OCI-LY7 (cell line): ENCODE data around the gene DRAM1. TPM values are rescaled to one million over a fixed set of nuclear protein-coding genes. Genes with fewer than 3 reads are reported as not detected.

Source experiments
- BruUV-seq: library from RNA; stranded (reverse); fragments of 400-500 nt; replicated peaks from 2 replicates; lab custom pipeline; 2021; lab: Mats Ljungman, UMichigan
- CTCF ChIA-PET: fragments of 300-600 bp; sonication (Branson Sonifier 250); formaldehyde crosslinking; loops from one replicate; lab custom pipeline; 2022; ENCODE audit warnings: antibody characterized with exemption; ENCODE audit not compliant: unreplicated experiment; lab: Charles Lee
- POLR2A ChIA-PET: fragments of 300-600 bp; sonication (Branson Sonifier 250); formaldehyde crosslinking; loops from one replicate; lab custom pipeline; 2022; ENCODE audit warnings: antibody characterized with exemption; lab: Charles Lee
- DNase-seq: peaks from one replicate; pipeline ENCODE4 v3.0.0-alpha.2; 2015; ENCODE audit warnings: low spot score
- H2AFZ ChIP-seq: fragments of 200-600 bp; sonication (generic), shearing (Covaris generic); 2 replicates; pipeline ENCODE4 v1.6.1; 2014; ENCODE audit warnings: mild to moderate bottlenecking, antibody characterized with exemption, low read length, moderate library complexity
- H3K27ac ChIP-seq: fragments of 200-600 bp; sonication (generic); 2 replicates; pipeline ENCODE4 v1.5.1; 2014; ENCODE audit warnings: mixed run types, low read depth, mild to moderate bottlenecking, moderate library complexity, low read length, inconsistent platforms; ENCODE audit not compliant: poor library complexity, severe bottlenecking
- H3K36me3 ChIP-seq: fragments of 200-600 bp; sonication (generic); 2 replicates; pipeline ENCODE4 v1.6.1; 2014; ENCODE audit warnings: mild to moderate bottlenecking, antibody characterized with exemption, low read length, moderate library complexity, mixed read lengths; ENCODE audit not compliant: insufficient read depth
- H3K4me1 ChIP-seq: fragments of 200-600 bp; sonication (generic); 2 replicates; pipeline ENCODE4 v1.5.1; 2014; ENCODE audit warnings: mild to moderate bottlenecking, low read length; ENCODE audit not compliant: insufficient read depth, poor library complexity, severe bottlenecking
- H3K4me2 ChIP-seq: fragments of 200-600 bp; sonication (generic); 2 replicates; pipeline ENCODE4 v1.6.1; 2014; ENCODE audit warnings: mild to moderate bottlenecking, low read length
- H3K4me3 ChIP-seq: fragments of 200-600 bp; sonication (generic); 2 replicates; pipeline ENCODE4 v1.5.1; 2014; ENCODE audit warnings: mild to moderate bottlenecking, low read depth, low read length; ENCODE audit not compliant: poor library complexity, severe bottlenecking
- H3K79me2 ChIP-seq: fragments of 200-600 bp; sonication (generic); 2 replicates; pipeline ENCODE4 v1.6.1; 2016; ENCODE audit warnings: low read depth, mild to moderate bottlenecking, low read length, moderate library complexity, mixed read lengths; ENCODE audit not compliant: insufficient read depth
- H3K9me2 ChIP-seq: fragments of 200-600 bp; sonication (generic); 2 replicates; pipeline ENCODE4 v1.6.1; 2016; ENCODE audit warnings: mild to moderate bottlenecking, low read length, mixed read lengths; ENCODE audit not compliant: insufficient read depth
- H3K9me3 ChIP-seq: fragments of 200-600 bp; sonication (generic); 2 replicates; pipeline ENCODE4 v1.6.1; 2014; ENCODE audit warnings: mild to moderate bottlenecking, mixed run types, low read length, mixed read lengths
- H4K20me1 ChIP-seq: fragments of 200-600 bp; sonication (generic); 2 replicates; pipeline ENCODE4 v1.6.1; 2014; ENCODE audit warnings: mild to moderate bottlenecking, antibody characterized with exemption, low read length, moderate library complexity, mixed read lengths; ENCODE audit not compliant: insufficient read depth
- CTCF ChIP-seq: fragments of 200-600 bp; sonication (generic); conservative IDR thresholded peaks from 2 replicates; pipeline ENCODE4 v1.5.1; 2014; ENCODE audit warnings: mild to moderate bottlenecking, antibody characterized with exemption, low read length, moderate library complexity, mixed read lengths
- EZH2phosphoT487 ChIP-seq: fragments of 200-600 bp; sonication (generic); IDR thresholded peaks from 2 replicates; pipeline ENCODE4 v1.6.1; 2018; ENCODE audit warnings: low read depth, borderline replicate concordance, mild to moderate bottlenecking, mixed run types, antibody characterized with exemption, low read length, moderate library complexity, mixed read lengths
- intact Hi-C: fragments of 100-400 bp; cut with micrococcal nuclease; formaldehyde crosslinking; loops from one replicate; pipeline ENCODE4 v1.10.0; 2022; ENCODE audit not compliant: unreplicated experiment
- total RNA-seq, 2 experiments: library from RNA; depleted of rRNA in 1 of 2; stranded (reverse); fragments of >200 nt in 1 of 2; shearing (Covaris generic) in 1 of 2; gene quantifications; 2 replicates each; pipeline ENCODE4 v1.2.3, GENCODE V29; 2014 to 2022

Gene DRAM1
- total RNA-seq, 2 experiments from 2014 or later: not detected

GRCh38 chr12:101885912-101886561, 8.7 kb downstream of the DRAM1 start:
- BruUV-seq: no TSS peak
- H3K27ac ChIP-seq: no peak overlapping the region
- H3K4me3 ChIP-seq: no peak overlapping the region
- TF ChIP-seq CTCF (no peak), EZH2phosphoT487 (no peak)
- no peak overlapping the region for H2AFZ ChIP-seq
- H3K4me1 ChIP-seq: no peaks in the 10 kb centered on the region
- H3K9me2 ChIP-seq: no peaks in the 10 kb centered on the region
- ChIA-PET CTCF (no interaction called here), POLR2A (interaction anchor here (0.6 to 0.7 kb wide), 3 partner anchors 9 to 1606 kb away, joined by 3 to 5 read pairs (median 4); no protein-coding TSS in a partner anchor)
- intact Hi-C loops: no loop called here
- H3K79me2 ChIP-seq: no peaks in the 10 kb centered on the region
- H3K9me3 ChIP-seq: no peaks in the 10 kb centered on the region
- DNase-seq: no peak
- no peaks in the 10 kb centered on the region for H4K20me1 ChIP-seq
- no peak overlapping the region for H3K4me2 ChIP-seq
- H3K36me3 ChIP-seq: no peaks in the 10 kb centered on the region

GRCh38 chr12:101889211-101889752, 11.9 kb downstream of the DRAM1 start:
- H4K20me1 ChIP-seq: no peaks in the 10 kb centered on the region
- peak overlapping the region; percentile 10; the same call in 1 of the 2 replicates for H2AFZ ChIP-seq
- H3K27ac ChIP-seq: no peak overlapping the region
- no peaks in the 10 kb centered on the region for H3K79me2 ChIP-seq
- DNase-seq: no peak
- H3K36me3 ChIP-seq: no peaks in the 10 kb centered on the region
- intact Hi-C loops: no loop called here
- CTCF ChIA-PET: no interaction called here
- peaks cover 8% of the 10 kb centered on the region for H3K4me1 ChIP-seq
- TF ChIP-seq EZH2phosphoT487 (no peak), CTCF (no peak)
- H3K4me3 ChIP-seq: no peak overlapping the region
- no TSS peak for BruUV-seq
- H3K4me2 ChIP-seq: peak overlapping the region; percentile 22; the same call in 1 of the 2 replicates
- H3K9me3 ChIP-seq: no peaks in the 10 kb centered on the region
- H3K9me2 ChIP-seq: no peaks in the 10 kb centered on the region
- POLR2A ChIA-PET: interaction anchor here (1.0 kb wide), 1 partner anchor 51 kb away, joined by 3 read pairs; no protein-coding TSS in a partner anchor

- peaks cover 8% of the 10 kb centered on the region for H3K4me1 ChIP-seq
- no peak overlapping the region for H3K27ac ChIP-seq
- no peaks in the 10 kb centered on the region for H3K79me2 ChIP-seq
- H3K9me2 ChIP-seq: no peaks in the 10 kb centered on the region
- DNase-seq: no peak
- intact Hi-C loops: no loop called here
- H3K4me3 ChIP-seq: no peak overlapping the region
- H3K4me2 ChIP-seq: no peak overlapping the region; the same call in 1 of the 2 replicates
- no peaks in the 10 kb centered on the region for H3K36me3 ChIP-seq
- BruUV-seq: no TSS peak
- POLR2A ChIA-PET: interaction anchor here (0.6 to 2.3 kb wide), 7 partner anchors 8 to 649 kb away, joined by 3 to 5 read pairs (median 3); no protein-coding TSS in a partner anchor
- no peaks in the 10 kb centered on the region for H4K20me1 ChIP-seq
- no peaks in the 10 kb centered on the region for H3K9me3 ChIP-seq
- TF ChIP-seq CTCF: no peak
- no peak for TF ChIP-seq EZH2phosphoT487
- CTCF ChIA-PET: no interaction called here
- peak overlapping the region; percentile 33; the same call in 1 of the 2 replicates for H2AFZ ChIP-seq
These were observed 14.1 kb downstream of the DRAM1 start for GRCh38 chr12:101891462-101891971.
